NT2/D1 (cell line): ENCODE measurements around the gene ENTPD2.

Experiments
- SUZ12 ChIP-seq: IDR thresholded peaks from 2 replicates; pipeline ENCODE4 v1.6.1; 2011; ENCODE audit not compliant: insufficient read length, insufficient read depth; ENCODE audit errors: extremely low read depth
- YY1 ChIP-seq: IDR thresholded peaks from 2 replicates; pipeline ENCODE4 v1.6.1; 2011; ENCODE audit not compliant: insufficient read length, insufficient read depth
- ZNF274 ChIP-seq: IDR thresholded peaks from 2 replicates; pipeline ENCODE4 v1.6.1; 2011; ENCODE audit warnings: mild to moderate bottlenecking, low read depth, low read length

- no peak for TF ChIP-seq ZNF274
- TF ChIP-seq YY1, result no peak
- TF ChIP-seq SUZ12, result no peak
These were observed 1.8 kb upstream of the ENTPD2 start for GRCh38 chr9:137055385-137056364.
